SK-N-SH treated with all-trans-retinoic acid at 6 μM for 48 hours (cell line): Measurements from ENCODE around the gene COL1A2.
A peak's percentile ranks its signal among the peaks of the same experiment; 100 is the strongest.

ENCODE experiments used
- ATAC-seq: fragments of 200-7000 bp; cut with Tn5 transposase; 3 replicates; pipeline ENCODE4 v1.9.1; 2020; ENCODE audit warnings: mild to moderate bottlenecking, moderate library complexity
- BACH2 ChIP-seq: fragments of 250-450 bp; sonication (Bioruptor Pico); IDR thresholded peaks from 2 replicates; pipeline ENCODE4 v1.9.0; 2021; ENCODE audit warnings: mild to moderate bottlenecking, borderline replicate concordance
- CREB5 ChIP-seq: fragments of 250-450 bp; sonication (Bioruptor Pico); IDR thresholded peaks from 2 replicates; pipeline ENCODE4 v1.5.1; 2020; ENCODE audit warnings: low read depth, mild to moderate bottlenecking, moderate library complexity
- CSDC2 ChIP-seq: fragments of 250-450 bp; sonication (Bioruptor Pico); IDR thresholded peaks from 2 replicates; pipeline ENCODE4 v1.5.0; 2020; ENCODE audit warnings: mild to moderate bottlenecking, moderate library complexity
- CSRNP3 ChIP-seq: fragments of 250-450 bp; sonication (Bioruptor Pico); IDR thresholded peaks from 2 replicates; pipeline ENCODE4 v1.5.1; 2021; ENCODE audit warnings: mild to moderate bottlenecking, moderate library complexity
- ESRRG ChIP-seq: fragments of 250-450 bp; sonication (Bioruptor Pico); IDR thresholded peaks from 2 replicates; pipeline ENCODE4 v1.6.1; 2021; ENCODE audit warnings: mild to moderate bottlenecking
- GLIS3 ChIP-seq: fragments of 250-450 bp; sonication (Bioruptor Pico); IDR thresholded peaks from 2 replicates; pipeline ENCODE4 v1.5.0; 2020; ENCODE audit warnings: mild to moderate bottlenecking, moderate library complexity
- ISL1 ChIP-seq: fragments of 250-450 bp; sonication (Bioruptor Pico); IDR thresholded peaks from 2 replicates; pipeline ENCODE4 v2.1.2; 2022; ENCODE audit warnings: mild to moderate bottlenecking, moderate library complexity
- OSR1 ChIP-seq: fragments of 250-450 bp; sonication (Bioruptor Pico); IDR thresholded peaks from 2 replicates; pipeline ENCODE4 v1.8.0; 2022; ENCODE audit warnings: moderate library complexity, mild to moderate bottlenecking, inconsistent platforms
- PATZ1 ChIP-seq: fragments of 250-450 bp; sonication (Bioruptor Pico); IDR thresholded peaks from 2 replicates; pipeline ENCODE4 v1.8.0; 2020; ENCODE audit warnings: mild to moderate bottlenecking, moderate library complexity, borderline replicate concordance
- POU6F1 ChIP-seq: fragments of 250-450 bp; sonication (Bioruptor Pico); IDR thresholded peaks from 2 replicates; pipeline ENCODE4 v1.8.0; 2021; ENCODE audit warnings: low read depth, mild to moderate bottlenecking, moderate library complexity, borderline replicate concordance
- PPARA ChIP-seq: fragments of 250-450 bp; sonication (Bioruptor Pico); IDR thresholded peaks from 2 replicates; pipeline ENCODE4 v1.5.0; 2020; ENCODE audit warnings: mild to moderate bottlenecking, borderline replicate concordance
- RARB ChIP-seq: fragments of 250-450 bp; sonication (Bioruptor Pico); IDR thresholded peaks from 2 replicates; pipeline ENCODE4 v1.8.0; 2021; ENCODE audit warnings: mild to moderate bottlenecking, moderate library complexity
- SNAI2 ChIP-seq: fragments of 250-450 bp; sonication (Bioruptor Pico); IDR thresholded peaks from 2 replicates; pipeline ENCODE4 v1.5.0; 2020; ENCODE audit warnings: mild to moderate bottlenecking, moderate library complexity
- TCF4 ChIP-seq: fragments of 250-450 bp; sonication (Bioruptor Pico); IDR thresholded peaks from 2 replicates; pipeline ENCODE4 v1.8.0; 2021; ENCODE audit warnings: mild to moderate bottlenecking, moderate library complexity, borderline replicate concordance
- TOX ChIP-seq: fragments of 250-450 bp; sonication (Bioruptor Pico); IDR thresholded peaks from 2 replicates; pipeline ENCODE4 v1.8.0; 2021; ENCODE audit warnings: mild to moderate bottlenecking, moderate library complexity, borderline replicate concordance
- TSHZ2 ChIP-seq: fragments of 250-450 bp; sonication (Bioruptor Pico); IDR thresholded peaks from 2 replicates; pipeline ENCODE4 v1.5.0; 2020; ENCODE audit warnings: mild to moderate bottlenecking, moderate library complexity
- ZC3H10 ChIP-seq: fragments of 250-450 bp; sonication (Bioruptor Pico); IDR thresholded peaks from 2 replicates; pipeline ENCODE4 v1.5.1; 2021; ENCODE audit warnings: mild to moderate bottlenecking, moderate library complexity
- ZFP3 ChIP-seq: fragments of 250-450 bp; sonication (Bioruptor Pico); IDR thresholded peaks from 2 replicates; pipeline ENCODE4 v1.5.0; 2020; ENCODE audit warnings: mild to moderate bottlenecking, moderate library complexity
- ZFP30 ChIP-seq: fragments of 450-650 bp; formaldehyde crosslinking; IDR thresholded peaks from 2 replicates; pipeline ENCODE4 v1.5.0; 2022; ENCODE audit warnings: mild to moderate bottlenecking, moderate library complexity
- ZNF565 ChIP-seq: fragments of 450-650 bp; formaldehyde crosslinking; conservative IDR thresholded peaks from 2 replicates; pipeline ENCODE4 v1.5.0; 2020; ENCODE audit warnings: low read depth, mild to moderate bottlenecking, moderate library complexity
- ZNF70 ChIP-seq: fragments of 450-650 bp; formaldehyde crosslinking; IDR thresholded peaks from 2 replicates; pipeline ENCODE4 v1.5.0; 2020; ENCODE audit warnings: mild to moderate bottlenecking, moderate library complexity
- ZNF8 ChIP-seq: fragments of 450-650 bp; formaldehyde crosslinking; IDR thresholded peaks from 2 replicates; pipeline ENCODE4 v1.5.0; 2020; ENCODE audit warnings: mild to moderate bottlenecking, moderate library complexity

The COL1A2 gene

GRCh38 chr7:94440451-94441039 lies 45.9 kb downstream of the COL1A2 start:
- ATAC-seq, result peak; percentile 83
- no peak for TF ChIP-seq ESRRG (CRISPR knock-in tag)
- TF ChIP-seq TCF4 (CRISPR knock-in tag), result no peak
- no peak for TF ChIP-seq ZNF70
- no peak for TF ChIP-seq CREB5
- no peak for TF ChIP-seq TSHZ2 (CRISPR knock-in tag)
- TF ChIP-seq ZFP30, result no peak
- TF ChIP-seq ZNF8 (CRISPR knock-in tag), result no peak
- no peak for TF ChIP-seq OSR1

- TF ChIP-seq SNAI2 (no peak), BACH2 (CRISPR knock-in tag) (no peak), CSRNP3 (CRISPR knock-in tag) (no peak), PATZ1 (no peak), ZNF70 (no peak), ISL1 (CRISPR knock-in tag) (no peak), POU6F1 (no peak), ZFP3 (no peak), ZFP30 (no peak), RARB (CRISPR knock-in tag) (no peak), CREB5 (no peak), GLIS3 (CRISPR knock-in tag) (no peak), TOX (CRISPR knock-in tag) (no peak), ZNF565 (CRISPR knock-in tag) (no peak), CSDC2 (CRISPR knock-in tag) (no peak), ZC3H10 (CRISPR knock-in tag) (no peak), PPARA (CRISPR knock-in tag) (no peak)
Measured at GRCh38 chr7:94441138-94441537, 46.4 kb downstream of the COL1A2 start.

GRCh38 chr7:94442639-94443038 lies 47.9 kb downstream of the COL1A2 start:
- ATAC-seq, result no peak
- TF ChIP-seq PATZ1, result no peak
- no peak for TF ChIP-seq SNAI2
- no peak for TF ChIP-seq ZFP3
- no peak for TF ChIP-seq ZNF8 (CRISPR knock-in tag)
- TF ChIP-seq TOX (CRISPR knock-in tag), result no peak
- TF ChIP-seq ZC3H10 (CRISPR knock-in tag), result no peak
- TF ChIP-seq ZFP30, result no peak
- TF ChIP-seq POU6F1, result no peak
- no peak for TF ChIP-seq BACH2 (CRISPR knock-in tag)
- no peak for TF ChIP-seq ESRRG (CRISPR knock-in tag)

More at GRCh38 chr7:94441138-94441537, 46.4 kb downstream of the COL1A2 start:
- ATAC-seq, result no peak
